GM19023 (cell line): ENCODE measurements around the gene KRT37.

ENCODE experiments used
- ATAC-seq: cut with Tn5 transposase; IDR thresholded peaks from one replicate; pipeline ENCODE4 v1.9.1; 2021; ENCODE audit warnings: mild to moderate bottlenecking, moderate library complexity; ENCODE audit not compliant: unreplicated experiment

The KRT37 gene

DNA sequence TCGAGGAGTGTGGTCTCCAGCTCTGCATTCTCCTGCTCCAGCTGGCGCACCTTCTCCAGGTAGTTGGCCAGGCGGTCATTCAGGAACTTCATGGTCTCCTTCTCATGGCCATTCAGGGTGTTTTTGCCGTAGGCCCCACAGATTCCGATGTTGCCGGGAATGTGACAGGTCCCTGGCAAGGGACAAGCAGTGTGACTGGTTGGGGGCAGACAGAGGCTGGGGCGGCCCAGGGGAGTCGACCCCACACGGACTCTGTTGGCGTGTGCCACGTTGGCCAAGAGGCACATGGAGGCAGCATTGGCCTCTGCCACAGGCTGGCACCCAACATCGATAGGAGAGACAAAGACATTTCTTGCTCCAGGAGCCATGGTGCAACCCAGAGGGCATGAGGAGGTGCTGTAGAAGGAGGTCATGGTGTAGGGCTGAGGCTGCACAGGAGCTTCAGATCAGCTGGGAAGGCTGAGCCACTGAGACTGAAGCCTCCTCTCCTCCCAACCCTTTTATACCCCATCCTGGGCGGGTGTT is at the start of gene KRT37:
KRT37 (minus strand) TSS at position 475 of the 525 bp plus-strand sequence; CDS start at position 413, 62 bp downstream.
- ATAC-seq, result no peak

- no peak for ATAC-seq
These were observed 44.0 kb upstream of the KRT37 start for GRCh38 chr17:41468346-41468745.

- no peak for ATAC-seq
These were observed 43.2 kb upstream of the KRT37 start for GRCh38 chr17:41467561-41467960.

GRCh38 chr17:41466988-41467387 is 42.6 kb upstream of the KRT37 start, which contains the start of gene KRT32:
KRT32 (minus strand) TSS chr17:41467386; CDS start chr17:41467325, 61 bp downstream.
- no peak for ATAC-seq

DNA sequence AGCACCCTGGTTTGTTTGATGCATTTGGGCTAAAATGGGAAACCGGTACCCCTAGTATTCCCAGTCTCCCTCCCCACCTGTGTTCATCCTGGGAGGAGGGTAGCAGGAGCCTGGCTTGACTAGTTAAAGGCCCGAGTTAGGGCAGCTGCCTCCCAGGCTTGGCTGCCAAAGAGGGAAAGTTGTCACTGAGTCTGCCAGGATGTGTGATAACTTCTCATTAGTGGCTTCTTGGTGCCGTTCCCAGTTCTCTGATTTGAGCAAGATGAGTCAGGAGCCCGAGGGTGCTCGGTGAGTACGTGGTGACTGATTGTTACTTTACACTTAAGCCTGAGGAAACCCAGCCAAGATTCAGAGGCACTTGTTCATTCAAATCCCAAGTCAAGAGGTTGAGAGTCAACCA is 40.3 kb upstream of the KRT37 start:
- ATAC-seq, result no peak

DNA sequence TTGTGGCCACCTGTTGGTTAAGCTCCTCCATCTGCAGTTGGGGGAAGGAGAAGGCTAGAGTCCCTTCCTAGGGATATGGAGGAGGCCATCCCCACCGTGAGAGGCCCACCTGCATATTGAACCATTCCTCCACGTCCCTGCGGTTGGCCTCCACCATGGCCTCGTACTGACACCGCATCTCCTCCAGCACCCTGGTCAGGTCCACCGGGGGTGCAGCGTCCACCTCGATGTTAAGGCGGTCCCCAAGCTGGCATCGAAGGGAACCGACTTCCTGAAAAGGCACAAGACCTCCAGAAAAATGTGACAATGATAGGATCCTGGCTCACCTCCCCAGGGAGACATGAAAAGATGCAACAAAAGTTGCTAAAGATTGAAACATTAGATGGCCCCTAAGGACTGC is 39.8 kb upstream of the KRT37 start:
- no peak for ATAC-seq

GRCh38 chr17:41463746-41464145 is 39.4 kb upstream of the KRT37 start:
- ATAC-seq, result no peak

DNA sequence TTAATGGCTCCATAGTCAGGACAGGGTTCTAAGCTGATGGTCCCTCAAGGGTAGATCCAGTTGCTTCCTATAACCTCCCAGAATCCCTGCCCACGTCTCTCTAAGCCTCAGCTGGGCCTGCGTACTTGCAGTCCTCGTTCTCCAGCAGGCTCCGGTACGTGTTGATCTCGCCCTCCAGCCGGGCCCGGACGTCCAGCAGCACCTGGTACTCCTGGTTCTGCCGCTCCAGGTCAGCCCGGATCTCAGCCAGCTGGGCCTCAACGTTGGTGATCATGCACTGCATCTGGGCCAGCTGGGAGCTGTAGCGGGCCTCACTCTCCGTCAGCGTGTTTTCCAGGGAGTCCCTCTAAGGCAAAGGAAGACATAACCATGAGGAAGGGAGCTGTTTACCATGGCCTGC is 38.3 kb upstream of the KRT37 start:
- no peak for ATAC-seq

DNA sequence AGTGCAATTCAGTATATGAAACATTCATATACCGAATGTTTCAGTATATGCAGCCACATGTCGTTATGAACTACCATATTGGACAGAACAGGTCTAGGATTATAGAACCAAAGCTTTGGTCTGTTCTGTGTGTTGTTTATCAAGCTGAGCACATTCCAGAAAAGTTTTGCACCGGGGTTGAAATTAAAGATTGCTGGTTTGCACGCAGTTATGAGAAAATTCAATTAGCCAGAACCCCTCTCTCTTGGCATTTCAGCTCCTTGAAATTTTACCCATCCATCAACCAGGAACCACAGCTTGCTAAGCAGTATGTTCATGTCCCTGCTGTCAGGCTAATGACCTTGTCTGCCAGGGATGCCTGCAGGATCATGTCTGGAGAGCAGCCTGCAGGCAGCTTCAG is 33.3 kb upstream of the KRT37 start:
- no peak for ATAC-seq

GRCh38 chr17:41456204-41456603 is 31.8 kb upstream of the KRT37 start:
- ATAC-seq, result no peak

DNA sequence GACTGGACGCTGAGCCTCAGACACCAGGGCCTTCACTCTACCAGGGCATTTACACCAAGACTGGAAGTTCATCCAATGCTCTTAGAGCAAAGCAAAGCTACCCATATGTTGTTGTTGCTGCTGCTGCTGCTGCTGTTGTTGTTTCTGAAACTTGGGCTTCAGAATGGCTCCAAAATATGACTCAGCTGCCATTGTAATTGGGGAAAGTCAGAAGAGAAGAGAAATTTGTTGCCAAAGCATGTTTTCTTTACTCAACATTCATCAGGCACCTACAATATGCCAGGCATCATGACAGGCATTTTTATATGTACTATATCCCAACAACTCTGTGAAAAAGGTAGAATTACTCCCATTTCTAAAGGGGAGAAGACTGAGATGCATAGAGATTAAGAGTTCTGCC is 30.9 kb upstream of the KRT37 start:
- no peak for ATAC-seq

DNA sequence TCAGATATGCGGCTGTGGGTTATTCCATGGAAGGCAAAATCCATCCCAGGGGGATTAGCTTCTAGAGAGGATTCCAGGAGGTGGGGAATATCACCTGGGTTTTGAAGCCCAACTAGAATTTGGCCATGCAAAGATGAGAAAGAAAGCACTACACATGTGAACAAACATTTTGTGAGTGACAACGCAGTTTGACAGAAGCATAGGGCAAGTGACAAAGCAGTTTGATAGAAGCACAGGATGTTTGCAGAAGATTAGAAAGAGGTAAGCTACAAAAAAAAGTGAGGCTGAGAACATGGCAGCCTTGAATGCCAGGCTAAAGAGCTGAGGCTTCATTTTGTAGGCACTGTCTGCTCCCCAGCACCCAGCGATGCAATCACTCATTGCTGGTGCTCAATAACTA is 28.7 kb upstream of the KRT37 start:
- ATAC-seq, result no peak

DNA sequence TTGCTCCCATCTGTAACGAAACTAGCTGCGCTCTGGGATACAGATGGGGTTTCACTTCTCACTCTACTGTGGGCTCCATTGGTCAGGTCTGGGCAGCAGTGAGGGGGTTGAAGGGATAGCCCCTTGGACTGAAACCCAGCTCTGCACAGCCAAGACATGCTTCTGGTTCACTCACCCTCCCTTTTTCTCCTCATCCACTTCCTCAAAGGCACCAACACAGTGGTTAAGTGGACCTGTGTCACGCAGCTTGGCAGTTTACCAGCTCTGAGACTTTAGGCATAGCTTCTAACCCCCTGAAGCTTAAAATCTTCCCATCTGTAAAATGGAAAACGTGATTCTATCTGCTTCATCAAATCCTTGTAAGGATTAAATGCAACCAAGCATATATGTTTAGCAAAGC is 27.9 kb upstream of the KRT37 start:
- no peak for ATAC-seq

DNA sequence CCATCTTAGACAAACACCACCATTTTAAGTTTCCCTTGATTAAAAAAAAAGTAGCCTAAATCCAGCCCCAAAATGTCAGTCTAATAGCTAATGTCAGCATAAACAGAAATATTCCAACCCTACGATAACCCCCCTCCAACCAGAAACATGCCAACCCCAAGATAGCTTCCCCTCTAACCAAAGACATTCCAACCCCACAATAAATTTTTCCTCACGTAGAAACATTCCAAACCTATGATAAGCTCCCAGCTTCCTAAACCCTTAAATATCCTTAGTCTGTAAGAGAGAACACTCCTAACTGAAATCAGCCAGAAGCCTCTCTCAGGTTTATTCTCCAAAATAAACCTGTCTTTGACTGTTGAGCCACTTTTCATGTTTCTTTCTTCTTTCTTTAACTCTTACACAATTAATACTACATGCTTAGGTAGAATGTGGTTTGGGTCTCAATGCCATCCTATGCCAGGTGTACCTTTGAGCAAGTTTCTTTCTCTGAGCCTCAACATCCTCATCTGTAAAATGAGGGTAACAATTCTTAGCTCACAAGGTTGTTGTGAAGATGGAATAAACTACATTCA is 26.9 kb upstream of the KRT37 start:
- no peak for ATAC-seq

- no peak for ATAC-seq
These were observed 24.6 kb upstream of the KRT37 start for GRCh38 chr17:41449008-41449407.

DNA sequence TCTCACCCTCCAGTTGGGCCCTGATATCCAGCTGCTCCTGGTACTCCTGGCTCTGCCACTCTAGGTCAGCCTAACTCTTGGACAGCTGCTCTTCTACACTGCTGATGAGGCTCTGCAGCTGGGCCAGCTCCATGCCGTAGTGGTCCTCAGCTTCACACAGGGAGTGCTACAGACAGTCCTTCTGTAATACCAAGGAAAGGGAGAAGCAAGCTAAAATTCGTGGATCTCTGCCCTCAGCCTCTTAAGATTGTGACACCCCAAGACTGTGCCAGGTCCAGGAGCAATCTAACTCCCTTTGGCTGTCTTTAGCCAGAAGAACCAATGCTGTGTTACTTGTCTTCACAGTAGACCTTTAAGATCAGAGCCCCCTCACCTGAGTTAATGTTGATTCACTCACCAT is 24.1 kb upstream of the KRT37 start:
- no peak for ATAC-seq

DNA sequence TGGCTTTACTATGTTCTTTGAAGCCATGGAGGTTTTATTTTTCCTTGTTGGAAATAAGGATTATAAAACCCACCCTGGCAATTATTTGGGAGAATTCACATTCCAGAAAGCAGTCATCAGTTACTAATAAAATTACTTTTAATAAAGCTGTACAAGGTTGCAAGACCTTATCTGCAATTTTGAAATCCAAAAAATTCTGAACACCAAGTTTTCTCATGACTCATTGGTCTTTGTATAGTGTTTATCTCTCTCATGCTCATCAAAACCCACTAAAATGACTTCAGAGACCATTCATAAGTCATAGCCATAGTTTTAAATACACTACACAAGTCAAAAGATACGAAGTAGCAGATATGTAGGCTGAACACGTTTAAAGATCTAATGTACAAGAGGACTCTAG is 22.4 kb upstream of the KRT37 start:
- ATAC-seq, result no peak

DNA sequence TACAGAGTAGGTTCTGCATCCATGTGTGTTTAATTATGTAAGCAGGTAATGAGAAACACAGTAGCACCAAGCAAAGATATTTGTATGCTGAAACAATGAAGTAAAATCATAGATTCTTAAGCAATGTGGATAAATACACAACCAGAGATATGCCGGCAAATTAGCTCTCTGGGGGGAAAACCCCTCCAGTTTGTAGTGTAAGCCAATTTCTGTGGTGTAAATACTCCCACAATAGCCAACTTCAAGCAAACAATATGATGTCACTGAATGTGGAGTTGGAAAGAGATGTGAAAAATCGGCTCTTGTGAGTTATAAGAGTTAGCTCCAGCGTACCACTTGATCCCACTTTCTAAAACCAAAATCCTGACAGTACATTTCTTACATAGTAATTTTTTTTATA is 20.3 kb upstream of the KRT37 start:
- no peak for ATAC-seq

DNA sequence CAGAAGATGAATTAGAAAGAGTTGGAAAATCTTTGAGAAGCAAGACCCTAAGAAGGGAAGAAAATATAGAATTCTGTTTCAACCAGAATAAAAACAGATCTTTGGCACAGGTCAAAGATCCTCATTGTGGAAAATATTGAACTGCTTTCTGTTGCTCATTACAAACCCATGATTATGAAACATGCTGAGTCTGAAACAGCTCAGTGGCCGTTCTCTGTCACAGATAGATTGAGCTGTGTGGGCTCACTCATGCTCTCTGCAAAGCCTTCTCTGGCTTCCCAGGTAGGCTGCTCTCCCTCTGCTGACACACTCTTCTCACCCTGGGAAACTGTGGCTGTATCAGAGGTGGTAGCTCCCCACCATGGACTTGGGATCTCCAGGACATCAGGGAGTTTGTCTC is 19.8 kb upstream of the KRT37 start:
- ATAC-seq, result no peak

DNA sequence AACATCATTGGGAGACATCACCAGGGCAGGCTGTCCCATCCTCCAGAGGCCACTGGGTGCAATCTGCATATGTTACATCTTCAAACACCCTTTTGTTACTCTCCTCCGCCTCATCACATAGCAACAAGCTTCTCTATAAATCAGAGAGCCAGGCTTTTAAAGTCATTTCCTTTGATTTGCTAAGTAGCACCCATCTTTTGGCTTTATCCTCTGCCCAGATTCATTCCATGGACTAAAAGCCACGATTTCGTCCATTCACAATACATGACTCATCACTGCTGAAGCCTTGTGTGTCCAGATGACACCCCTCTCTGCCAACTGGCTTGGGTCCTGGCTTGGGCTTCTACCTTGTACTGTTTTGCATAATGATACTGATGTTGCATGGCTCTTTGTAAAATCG is 18.4 kb upstream of the KRT37 start:
- no peak for ATAC-seq

- ATAC-seq, result no peak
These were observed 16.2 kb upstream of the KRT37 start, which contains the start of gene KRT38 for GRCh38 chr17:41440531-41441033. KRT38 (minus strand) TSS chr17:41440983; CDS start chr17:41440921, 62 bp downstream.

DNA sequence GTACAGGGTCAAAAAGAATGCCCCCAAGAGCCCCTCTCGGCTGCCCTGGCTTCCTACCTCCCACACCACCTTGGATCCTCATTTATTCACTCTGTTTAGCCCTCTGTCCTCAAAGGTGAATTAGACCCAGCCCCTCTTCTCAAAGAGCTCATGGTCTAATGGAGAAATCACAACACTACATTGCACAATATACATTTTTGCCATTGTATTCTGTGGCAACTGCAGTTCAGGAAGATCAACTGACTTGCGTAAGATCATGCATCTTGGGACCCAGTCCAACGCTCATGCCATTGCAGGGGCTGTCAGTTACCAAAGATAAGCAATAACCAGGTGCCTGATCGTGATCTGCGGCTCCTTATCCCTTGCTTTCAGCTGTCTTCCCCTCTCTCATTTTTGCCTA is 15.0 kb upstream of the KRT37 start:
- ATAC-seq, result no peak

DNA sequence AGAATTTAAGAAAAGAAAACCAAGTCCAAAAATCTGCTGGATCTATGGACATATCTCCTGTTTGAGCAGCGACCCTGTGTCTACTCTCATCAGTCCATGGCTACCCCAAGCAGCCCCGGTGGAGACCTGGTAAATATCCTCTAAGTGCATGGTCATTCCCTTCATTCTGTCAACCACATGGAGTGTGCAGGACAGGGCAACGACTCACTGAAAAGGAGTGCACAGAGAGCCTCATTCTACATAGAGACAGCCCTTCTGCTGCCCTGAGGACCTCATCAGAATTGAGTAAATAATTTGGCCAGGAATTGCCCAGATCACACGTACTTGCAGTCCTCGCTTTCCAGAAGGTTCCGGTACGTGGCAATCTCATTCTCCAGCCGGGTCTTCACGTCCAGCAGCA is 13.4 kb upstream of the KRT37 start:
- no peak for ATAC-seq
